Stimulated activated CD4-positive, alpha-beta T cell treated with anti-CD3 and anti-CD28 coated beads, Interleukin-12 subunit alpha, Interleukin-12 subunit beta, amount 100 ng/mL, for 48 hours (primary cell): ENCODE data around the gene MAPKBP1.
A peak's percentile ranks its signal among the peaks of the same experiment; 100 is the strongest.

Experiments used
- DNase-seq, 3 donors: peaks; one replicate each; pipeline ENCODE4 v3.0.0-alpha.2; 2020; ENCODE audit warnings: low read depth in 2 of 3, low spot score in 1 of 3

MAPKBP1 gene

GRCh38 chr15:41806291-41807181 lies 32.3 kb downstream of the MAPKBP1 start:
- no peak for DNase-seq

DNA sequence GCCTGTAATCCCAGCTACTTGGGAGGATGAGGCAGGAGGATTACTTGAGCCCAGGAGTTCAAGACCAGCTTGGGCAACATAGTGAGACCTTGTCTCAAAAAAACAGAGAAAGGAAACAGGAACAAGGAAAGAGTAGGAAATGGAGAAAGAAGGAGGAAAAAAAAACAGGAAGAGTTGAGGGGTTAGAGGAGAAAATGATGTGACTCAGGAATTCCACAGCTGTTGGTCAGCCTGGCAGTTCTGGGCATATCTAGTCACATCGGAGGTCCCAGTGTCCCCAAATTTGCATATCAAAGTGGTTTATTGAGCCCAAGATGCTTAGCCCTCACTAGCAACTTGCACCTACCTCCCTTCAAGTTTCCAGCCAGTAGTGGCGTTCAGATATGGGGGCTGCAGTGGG lies 34.8 kb downstream of the MAPKBP1 start:
- DNase-seq: no peak

GRCh38 chr15:41809526-41810220 lies 35.4 kb downstream of the MAPKBP1 start:
- no peak for DNase-seq

DNA sequence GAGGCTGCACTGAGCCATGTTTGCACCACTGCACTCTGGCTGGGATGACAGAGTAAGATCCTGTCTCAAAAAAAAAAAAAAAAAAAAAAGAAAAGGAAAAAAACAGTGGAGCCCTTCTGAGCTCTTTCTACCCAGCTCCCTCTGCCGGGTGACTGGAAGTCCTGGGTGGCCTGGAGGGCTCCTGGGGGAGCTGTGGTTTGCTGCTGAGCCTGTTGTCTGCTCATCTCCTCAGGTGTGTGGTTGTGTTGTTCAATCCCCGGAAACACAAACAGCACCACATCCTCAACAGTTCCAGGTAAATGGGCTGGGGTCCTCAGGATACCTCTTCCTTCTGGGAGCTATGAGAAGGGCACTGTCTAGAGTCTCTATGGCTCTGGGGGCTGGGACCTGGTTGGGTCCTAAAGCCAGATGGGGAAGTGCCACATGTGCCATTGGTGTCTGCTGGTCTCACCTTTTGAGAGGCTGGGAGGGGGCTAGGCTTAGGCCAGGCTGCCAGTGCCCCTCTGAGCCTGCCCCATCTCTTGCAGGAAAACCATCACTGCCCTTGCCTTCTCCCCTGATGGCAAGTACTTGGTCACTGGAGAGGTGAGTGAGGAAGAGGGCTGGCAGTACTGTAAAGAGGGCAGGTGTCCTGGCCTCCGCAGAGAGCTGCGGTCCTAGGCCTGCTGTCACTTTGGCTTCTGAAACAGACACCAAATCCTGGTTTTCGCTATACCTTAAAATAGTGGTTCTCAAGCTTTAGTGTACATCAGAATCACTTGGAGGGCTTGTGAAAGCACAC lies 36.6 kb downstream of the MAPKBP1 start:
- no peak for DNase-seq

DNA sequence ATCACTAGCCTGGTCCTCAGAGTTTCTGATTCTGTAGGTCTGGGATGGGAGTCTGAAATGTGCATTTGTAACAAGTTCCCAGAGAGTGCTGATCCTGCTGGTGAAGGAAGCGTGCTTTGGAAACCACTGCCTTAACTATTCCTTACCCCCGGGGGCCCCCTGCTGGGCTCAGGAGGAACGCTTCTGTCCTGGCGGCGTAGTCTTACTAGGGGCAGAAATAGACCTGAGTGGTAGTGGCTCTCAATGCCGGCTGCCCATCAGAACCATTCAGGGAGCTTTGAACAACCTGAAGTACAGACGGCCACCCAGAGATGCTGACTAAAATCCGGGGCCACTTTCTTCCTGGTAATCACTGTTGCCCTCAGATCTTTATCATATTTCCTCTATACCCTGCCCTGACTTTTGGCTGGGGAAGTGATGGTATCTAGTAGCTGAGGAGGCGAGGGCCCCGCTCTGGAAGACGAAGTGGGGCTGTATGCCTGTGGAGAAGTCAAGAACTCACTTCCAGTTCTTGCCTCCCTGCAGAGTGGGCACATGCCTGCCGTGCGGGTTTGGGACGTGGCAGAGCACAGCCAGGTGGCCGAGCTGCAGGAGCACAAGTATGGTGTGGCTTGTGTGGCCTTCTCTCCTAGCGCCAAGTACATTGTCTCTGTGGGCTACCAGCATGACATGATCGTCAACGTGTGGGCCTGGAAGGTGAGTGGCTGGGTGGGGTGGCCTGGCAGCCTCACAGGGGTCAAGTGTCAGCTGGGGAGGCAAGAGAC lies 37.3 kb downstream of the MAPKBP1 start:
- peak; percentile 56 to 75 (median 64) for DNase-seq

DNA sequence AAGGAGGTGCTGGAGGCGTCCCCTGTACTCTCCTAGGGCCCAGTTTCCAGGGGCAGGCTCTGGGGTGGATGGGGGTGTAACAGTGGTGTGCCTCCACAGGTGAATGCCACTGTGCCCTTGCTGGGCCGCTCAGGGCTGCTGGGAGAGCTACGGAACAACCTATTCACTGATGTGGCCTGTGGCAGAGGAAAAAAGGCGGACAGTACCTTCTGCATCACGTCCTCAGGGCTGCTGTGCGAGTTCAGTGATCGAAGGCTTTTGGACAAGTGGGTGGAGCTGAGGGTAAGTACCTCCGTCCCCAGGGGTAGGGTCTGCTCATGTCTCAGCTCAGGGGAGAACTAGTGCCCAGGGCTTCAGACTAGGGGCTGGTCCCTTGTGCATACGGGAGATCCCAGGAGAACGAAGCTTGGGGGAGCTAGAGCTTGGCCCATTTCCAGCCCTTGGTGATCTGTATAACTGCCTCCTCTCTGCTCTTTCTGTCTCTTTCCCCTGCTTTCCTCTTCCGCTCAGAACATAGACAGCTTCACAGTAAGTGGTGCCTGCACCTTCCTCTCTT lies 38.6 kb downstream of the MAPKBP1 start:
- no peak for DNase-seq

DNA sequence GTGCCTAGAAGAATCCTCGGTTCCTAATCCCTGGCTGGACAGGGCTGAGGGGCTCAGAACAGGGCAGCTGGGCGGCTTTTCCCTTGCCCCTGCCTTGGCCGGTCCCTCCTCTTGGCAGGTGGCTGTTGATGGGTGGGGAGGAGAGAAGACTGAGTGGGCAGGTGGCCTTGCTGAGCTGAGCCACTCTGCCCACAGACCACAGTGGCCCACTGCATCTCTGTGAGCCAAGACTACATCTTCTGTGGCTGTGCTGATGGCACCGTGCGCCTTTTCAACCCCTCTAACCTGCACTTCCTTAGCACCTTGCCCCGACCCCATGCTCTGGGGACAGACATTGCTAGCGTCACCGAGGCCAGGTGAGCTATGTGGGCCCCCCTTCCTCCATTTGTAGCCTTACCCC lies 39.1 kb downstream of the MAPKBP1 start:
- DNase-seq: no peak

GRCh38 chr15:41814534-41814933 lies 40.2 kb downstream of the MAPKBP1 start:
- no peak for DNase-seq

GRCh38 chr15:41816788-41817187 lies 42.5 kb downstream of the MAPKBP1 start:
- DNase-seq: no peak

DNA sequence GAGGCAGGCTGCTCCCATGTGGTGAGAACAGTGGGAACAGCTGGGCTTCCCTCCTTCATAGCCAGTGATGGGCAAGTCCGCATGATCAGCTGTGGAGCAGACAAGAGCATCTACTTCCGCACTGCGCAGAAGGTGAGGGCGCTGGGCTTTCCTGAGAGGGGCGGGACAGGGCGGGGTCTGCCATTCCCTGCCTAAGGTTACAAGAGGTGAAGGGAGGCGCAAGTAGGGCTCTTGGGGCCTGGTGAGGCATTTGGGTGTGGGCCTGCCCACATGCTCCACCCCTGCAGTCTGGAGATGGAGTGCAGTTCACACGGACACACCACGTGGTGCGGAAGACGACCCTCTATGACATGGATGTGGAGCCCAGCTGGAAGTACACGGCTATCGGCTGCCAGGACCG lies 43.0 kb downstream of the MAPKBP1 start:
- DNase-seq: no peak

- no peak for DNase-seq
Observed at GRCh38 chr15:41817781-41818180, 43.5 kb downstream of the MAPKBP1 start.

DNA sequence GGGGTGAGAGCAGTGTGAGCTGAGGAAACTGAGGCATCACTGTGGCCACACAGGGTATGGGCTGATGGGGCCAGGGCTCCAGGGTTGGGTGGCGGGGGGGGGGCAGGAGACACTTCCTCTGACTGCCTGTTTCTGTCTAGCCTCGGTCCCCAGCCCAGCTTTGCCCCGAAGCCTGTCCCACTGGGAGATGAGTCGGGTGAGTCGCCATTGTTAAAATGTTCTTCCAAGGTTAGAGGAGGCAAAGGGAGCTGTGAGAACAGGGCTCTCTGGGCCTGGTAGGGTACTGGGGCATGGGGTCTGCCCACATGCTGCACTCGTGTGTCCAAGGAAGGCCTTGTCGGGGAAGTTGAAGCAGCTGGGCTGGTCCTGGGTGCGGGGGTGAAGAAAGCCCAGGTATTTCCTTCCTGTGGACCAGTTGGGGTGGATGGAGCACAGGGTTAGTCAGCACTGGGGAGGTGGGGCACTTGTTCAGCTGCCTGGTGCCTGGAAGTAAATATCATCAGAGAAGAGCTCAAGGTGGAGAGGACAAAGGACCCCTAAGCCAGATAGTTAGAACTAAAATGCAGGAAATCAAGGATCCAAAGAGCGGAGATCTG lies 45.3 kb downstream of the MAPKBP1 start:
- no peak for DNase-seq

GRCh38 chr15:41820791-41821423 lies 46.6 kb downstream of the MAPKBP1 start:
- no peak for DNase-seq

DNA sequence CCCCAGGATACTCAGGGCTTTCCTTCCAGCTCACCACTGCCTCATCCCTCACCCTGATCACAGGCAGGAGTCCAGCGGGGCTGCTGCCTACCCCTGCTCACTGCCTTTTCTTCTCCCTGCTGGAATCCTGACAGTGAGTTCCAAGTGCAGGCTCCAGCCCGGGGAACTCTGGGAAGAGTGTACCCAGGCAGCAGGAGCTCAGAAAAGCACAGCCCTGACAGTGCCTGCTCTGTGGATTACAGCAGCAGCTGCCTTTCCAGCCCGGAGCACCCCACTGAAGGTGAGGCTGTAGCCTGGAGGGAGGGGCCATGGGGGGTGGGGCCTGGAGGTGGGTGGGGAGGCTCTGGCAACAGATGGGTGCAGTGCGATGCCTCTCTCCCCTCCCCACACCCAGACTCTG lies 47.5 kb downstream of the MAPKBP1 start:
- no peak for DNase-seq

DNA sequence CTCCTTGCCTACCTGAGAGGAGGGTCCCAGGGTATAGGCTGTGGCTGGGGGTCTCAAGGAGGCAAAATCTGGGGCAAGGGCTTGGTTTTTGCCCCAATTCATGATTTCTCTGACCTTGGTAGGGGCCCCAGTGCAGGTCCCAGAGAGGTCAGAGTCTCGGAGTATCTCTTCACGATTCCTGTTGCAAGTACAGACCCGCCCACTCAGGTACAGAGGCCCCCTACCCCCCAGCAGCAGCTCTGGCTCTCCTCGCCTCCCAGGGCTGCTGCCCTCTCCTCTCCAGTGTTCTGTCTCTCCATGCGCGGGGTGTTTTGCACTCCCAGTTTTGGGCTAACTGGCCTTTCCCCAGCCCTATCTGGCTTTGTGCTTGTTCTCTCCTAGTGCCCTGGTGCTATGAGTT lies 48.2 kb downstream of the MAPKBP1 start:
- DNase-seq: no peak

DNA sequence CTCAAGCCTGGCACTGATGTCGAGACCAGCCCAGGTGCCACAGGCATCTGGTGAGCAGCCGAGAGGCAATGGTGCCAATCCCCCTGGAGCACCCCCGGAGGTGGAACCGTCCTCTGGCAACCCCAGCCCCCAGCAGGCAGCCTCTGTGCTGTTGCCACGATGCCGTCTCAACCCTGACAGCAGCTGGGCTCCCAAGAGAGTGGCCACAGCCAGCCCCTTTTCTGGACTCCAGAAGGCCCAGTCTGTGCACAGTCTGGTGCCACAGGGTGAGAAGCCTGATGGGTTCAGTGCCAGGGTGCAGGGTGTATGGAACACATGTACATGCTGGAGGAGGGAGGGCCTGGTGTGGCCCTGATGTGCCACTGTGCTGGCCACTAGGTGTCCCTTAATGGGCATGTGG lies 48.7 kb downstream of the MAPKBP1 start:
- no peak for DNase-seq

DNA sequence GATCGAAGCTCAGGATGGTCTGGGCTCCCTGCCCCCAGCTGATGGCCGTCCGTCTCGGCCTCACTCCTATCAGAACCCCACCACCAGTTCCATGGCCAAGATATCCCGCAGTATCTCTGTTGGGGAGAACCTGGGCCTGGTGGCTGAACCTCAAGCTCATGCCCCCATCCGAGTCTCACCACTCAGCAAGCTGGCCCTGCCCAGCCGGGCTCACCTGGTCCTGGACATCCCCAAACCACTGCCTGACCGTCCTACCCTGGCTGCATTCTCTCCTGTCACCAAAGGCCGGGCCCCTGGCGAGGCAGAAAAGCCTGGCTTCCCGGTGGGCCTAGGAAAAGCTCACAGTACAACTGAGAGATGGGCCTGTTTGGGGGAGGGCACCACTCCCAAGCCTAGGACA lies 49.2 kb downstream of the MAPKBP1 start:
- DNase-seq: no peak

GRCh38 chr15:41824062-41824745 lies 49.9 kb downstream of the MAPKBP1 start:
- DNase-seq: no peak

DNA sequence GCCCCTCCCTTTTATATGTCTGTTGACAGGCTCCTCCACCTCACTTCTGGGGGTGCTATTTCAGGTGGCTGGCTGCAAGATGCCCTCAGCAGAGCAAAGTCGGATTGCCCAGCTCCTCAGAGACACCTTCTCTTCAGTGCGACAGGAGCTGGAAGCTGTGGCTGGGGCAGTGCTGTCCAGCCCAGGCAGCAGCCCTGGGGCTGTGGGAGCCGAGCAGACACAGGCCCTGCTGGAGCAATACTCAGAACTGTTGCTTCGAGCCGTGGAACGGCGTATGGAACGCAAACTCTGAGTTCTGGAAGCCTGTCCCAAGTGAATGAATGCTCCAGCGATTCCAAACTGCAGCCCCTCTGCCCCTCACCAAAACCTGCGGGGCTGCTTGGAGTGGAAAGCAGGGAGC lies 50.9 kb downstream of the MAPKBP1 start:
- DNase-seq: no peak
